Naive B cell (primary cell): ENCODE data around the gene ATP5PD. TPM values are rescaled to one million over a fixed set of nuclear protein-coding genes. Genes with fewer than 3 reads are reported as not detected.
"Not testable (repeated sequence)": the region's sequence is repeated elsewhere in the genome, so short reads cannot be mapped to it uniquely, and the experiment has no call there.

Experiments
- ATAC-seq, 2 donors: fragments of 150-1000 bp; cut with Tn5 transposase; 2 replicates each; pipeline ENCODE4 v1.10.0; 2021; ENCODE audit warnings: low read depth in 2 of 2, mild to moderate bottlenecking in 2 of 2, moderate library complexity in 2 of 2
- DNase-seq: peaks from one replicate; pipeline ENCODE4 v3.0.0; 2022
- H3K27ac Mint-ChIP-seq, 6 donors: one replicate each; pipeline ENCODE4 v1.8.0; 2020 to 2022; ENCODE audit warnings: mild to moderate bottlenecking in 6 of 6, mixed read lengths in 6 of 6, moderate library complexity in 5 of 6, inconsistent platforms in 2 of 6
- H3K27me3 Mint-ChIP-seq, 3 donors: one replicate each; pipeline ENCODE4 v1.8.0; 2021 to 2022; ENCODE audit warnings: mixed read lengths in 3 of 3, mild to moderate bottlenecking in 1 of 3
- H3K36me3 Mint-ChIP-seq, 2 donors: one replicate each; pipeline ENCODE4 v1.8.0; 2020 to 2022; ENCODE audit warnings: mixed read lengths in 2 of 2, inconsistent platforms in 1 of 2, mild to moderate bottlenecking in 1 of 2
- H3K4me1 Mint-ChIP-seq, 3 donors: one replicate each; pipeline ENCODE4 v1.8.0; 2020 to 2022; ENCODE audit warnings: mixed read lengths in 3 of 3, inconsistent platforms in 1 of 3, mild to moderate bottlenecking in 1 of 3, moderate library complexity in 1 of 3
- H3K4me3 Mint-ChIP-seq, 8 donors: one replicate each; pipeline ENCODE4 v1.8.0; 2020 to 2022; ENCODE audit warnings: mild to moderate bottlenecking in 8 of 8, mixed read lengths in 8 of 8, moderate library complexity in 8 of 8, inconsistent platforms in 2 of 8
- H3K9me3 Mint-ChIP-seq, 7 donors: one replicate each; pipeline ENCODE4 v1.8.0; 2020 to 2022; ENCODE audit warnings: mixed read lengths in 7 of 7, mild to moderate bottlenecking in 5 of 7, inconsistent platforms in 2 of 7, moderate library complexity in 1 of 7
- polyA plus RNA-seq, 6 donors: library from polyadenylated mRNA; unstranded; fragments of 300-500 nt; fragmentation: Illumina TruSeq; gene quantifications; one replicate each; pipeline ENCODE4 v1.2.3, GENCODE V29; 2021; ENCODE audit warnings: low read depth in 6 of 6

ATP5PD gene
- polyA plus RNA-seq, 6 donors from 2014 or later, result 191 to 306 (median 269) TPM

DNA sequence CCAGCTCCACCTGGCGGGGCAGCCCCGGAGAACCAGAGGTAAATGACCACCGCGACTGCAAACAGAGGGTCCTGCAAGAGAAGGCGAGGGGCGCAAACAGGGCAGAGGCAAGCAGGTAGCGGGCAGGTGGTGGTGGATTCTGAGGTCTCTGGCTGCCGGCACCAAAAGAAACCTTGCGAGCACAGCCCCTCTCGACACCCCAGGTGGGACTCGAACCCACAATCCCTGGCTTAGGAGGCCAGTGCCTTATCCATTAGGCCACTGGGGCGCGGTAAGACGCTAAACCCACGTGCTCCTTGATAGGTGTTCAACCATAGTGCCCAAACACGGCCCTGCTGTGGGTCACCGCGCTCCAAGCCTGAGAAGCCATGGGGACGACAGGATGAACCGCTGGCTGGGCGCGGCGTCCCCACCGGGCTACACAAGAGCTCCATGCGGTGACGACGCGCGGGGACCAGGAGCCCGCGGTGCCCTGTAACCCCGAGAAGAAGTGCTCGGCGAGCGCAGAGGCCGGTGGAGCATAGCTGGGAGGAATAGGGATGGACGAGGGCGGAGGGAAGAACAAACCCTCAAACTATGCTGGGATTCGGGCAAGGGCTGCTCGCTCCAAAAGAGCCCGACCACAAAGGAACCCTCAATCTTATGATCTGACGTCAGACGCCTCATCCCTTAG lies 12.4 kb downstream of the ATP5PD start:
- peak; percentile 56 to 65 for ATAC-seq
- H3K27me3 Mint-ChIP-seq, result peaks cover 0 to 5% (median 3%) of the 10 kb centered on the region in 3 donors
- H3K4me1 Mint-ChIP-seq, result peaks cover 35 to 39% (median 36%) of the 10 kb centered on the region in 3 donors

DNA sequence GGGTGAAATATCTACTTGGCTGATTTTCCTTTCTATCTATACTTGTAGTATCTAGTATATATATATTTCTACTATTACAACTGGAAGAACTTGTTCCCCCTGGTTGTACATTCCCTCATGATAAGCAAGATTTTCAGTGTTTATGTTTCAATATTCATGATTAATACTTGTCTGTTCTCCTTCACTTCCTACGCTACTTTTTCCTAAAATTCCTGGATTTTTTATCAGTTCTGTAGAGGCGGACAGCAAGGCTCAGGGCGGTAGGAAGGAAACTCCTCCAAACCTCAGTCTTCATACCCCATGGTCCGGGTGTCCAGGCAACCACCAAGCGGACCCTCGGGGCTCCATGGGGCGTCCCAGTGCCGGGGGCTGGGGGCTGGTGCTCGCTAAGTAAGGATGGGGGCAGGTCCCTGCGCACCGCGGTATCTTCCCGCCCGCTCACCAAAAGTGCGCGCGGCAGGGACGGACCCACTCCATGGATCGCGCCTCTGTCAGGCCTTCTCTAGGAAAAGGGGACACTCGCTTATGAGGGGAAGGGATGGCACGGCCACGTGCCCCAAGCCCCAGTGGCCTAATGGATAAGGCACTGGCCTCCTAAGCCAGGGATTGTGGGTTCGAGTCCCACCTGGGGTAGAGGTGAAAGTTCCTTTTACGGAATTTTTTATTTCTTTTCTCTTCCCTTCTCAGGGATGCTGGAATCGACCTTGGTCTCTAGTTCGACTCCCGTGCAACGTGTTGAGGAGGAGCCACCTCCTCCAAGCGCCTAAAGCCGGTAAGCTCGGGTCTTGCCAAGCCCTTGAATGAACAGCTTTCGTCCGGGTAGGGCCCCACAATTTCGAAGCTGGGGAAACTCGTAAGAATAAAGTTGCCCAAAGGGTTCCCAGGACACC lies 13.2 kb downstream of the ATP5PD start:
- DNase-seq, result peak; percentile 79
- ATAC-seq, result peak; percentile 43 to 44
- Mint-ChIP-seq H3K36me3 (peaks cover 0 to 3% of the 10 kb centered on the region in 2 donors), H3K27ac (peak overlapping the region; percentile 93 to 100 (median 98)), H3K4me3 (peak overlapping the region; percentile 90 to 99 (median 96)), H3K9me3 (peaks cover 0 to 9% (median 3%) of the 10 kb centered on the region in 7 donors), H3K4me1 (peaks cover 35 to 39% (median 36%) of the 10 kb centered on the region in 3 donors), H3K27me3 (peaks cover 0 to 5% (median 3%) of the 10 kb centered on the region in 3 donors)

More for the DNA sequence above, 12.4 kb downstream of the ATP5PD start:
- Mint-ChIP-seq H3K36me3 (peaks cover under 1 to 7% of the 10 kb centered on the region in 2 donors), H3K9me3 (peaks cover 0 to 9% (median 3%) of the 10 kb centered on the region in 7 donors), H3K4me3 (peak overlapping the region; percentile 90 to 99 (median 96)), H3K27ac (peak overlapping the region; percentile 93 to 100 (median 98))
- DNase-seq, result peak; percentile 68

DNA sequence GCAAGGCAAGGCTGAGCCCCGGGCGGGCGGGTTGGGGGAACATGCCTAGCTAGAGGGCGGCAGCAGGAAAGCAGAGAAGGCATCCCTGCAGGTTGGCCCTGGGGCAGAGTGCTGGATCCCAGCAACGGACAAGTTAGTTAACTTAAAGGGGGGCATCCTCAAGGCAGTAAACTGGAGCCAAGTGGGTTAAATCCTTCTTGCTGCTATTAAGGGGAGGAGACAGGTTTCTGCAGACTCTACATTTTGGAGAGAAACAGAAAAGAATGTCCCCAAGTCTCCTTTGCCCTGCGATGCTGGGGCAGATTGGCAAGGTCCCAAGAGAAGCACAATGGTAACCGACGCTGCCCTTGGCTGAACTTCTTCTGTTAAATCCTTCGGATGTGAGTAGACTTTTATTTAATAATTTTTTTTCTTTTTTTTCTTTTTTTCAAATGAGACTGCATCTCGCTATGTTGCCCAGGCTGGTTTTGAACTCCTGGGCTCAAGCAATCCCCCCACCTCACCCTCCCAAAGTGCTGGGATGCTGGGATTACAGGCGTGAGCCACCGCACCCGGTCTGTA lies 14.0 kb downstream of the ATP5PD start:
- Mint-ChIP-seq H3K4me3 (peak overlapping the region; percentile 90 to 99 (median 95)), H3K4me1 (peaks cover 35 to 39% (median 36%) of the 10 kb centered on the region in 3 donors), H3K27ac (peak overlapping the region in 4 of 6 donors; percentile 85 to 100 (median 98)), H3K27me3 (peaks cover 0 to 5% (median 3%) of the 10 kb centered on the region in 3 donors), H3K9me3 (peaks cover 0 to 9% (median 3%) of the 10 kb centered on the region in 7 donors), H3K36me3 (no peaks in the 10 kb centered on the region)
- DNase-seq (no peak), ATAC-seq (peak in 1 of 2 donors; percentile 13)

DNA sequence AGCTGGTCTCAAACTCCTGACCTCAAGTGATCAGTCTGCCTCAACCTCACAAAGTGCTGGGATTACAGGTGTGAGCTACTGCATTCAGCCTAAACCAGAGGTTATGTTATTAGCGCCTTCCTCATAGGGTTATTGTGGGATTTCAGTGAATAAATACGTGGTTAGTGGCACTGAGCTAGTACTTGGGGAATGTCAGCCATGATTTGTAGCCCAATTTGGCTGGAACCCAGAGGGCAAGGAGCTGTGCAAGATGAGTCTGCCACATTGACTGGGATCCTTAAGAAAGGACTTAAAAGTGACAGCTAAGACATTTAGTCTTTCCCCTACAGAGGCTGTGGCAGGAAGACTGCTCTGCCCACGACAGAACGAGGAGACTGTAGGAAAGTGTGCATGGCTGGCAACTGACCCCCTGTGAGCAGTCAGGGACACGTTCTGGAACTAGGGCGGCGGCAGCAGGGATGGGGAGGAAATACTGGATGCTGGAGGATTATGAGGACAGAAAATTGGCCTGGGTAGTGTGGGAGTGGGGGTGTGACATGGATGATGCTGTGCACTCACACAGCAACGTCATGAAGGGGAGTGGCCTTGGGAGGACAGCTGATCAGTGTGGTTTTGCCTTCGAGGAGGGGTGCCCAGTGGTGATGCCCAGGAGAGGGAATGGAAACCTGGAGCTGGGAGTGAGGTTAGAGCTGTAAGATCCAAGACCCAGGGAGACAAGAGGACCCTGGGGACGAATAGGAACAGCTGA lies 14.6 kb downstream of the ATP5PD start:
- H3K4me1 Mint-ChIP-seq, result peaks cover 35 to 39% (median 36%) of the 10 kb centered on the region in 3 donors
- H3K27ac Mint-ChIP-seq, result peak overlapping the region; percentile 78 to 100 (median 80)
- DNase-seq, result peak; percentile 52
- peaks cover 0 to 12% (median 3%) of the 10 kb centered on the region in 7 donors for H3K9me3 Mint-ChIP-seq
- no peaks in the 10 kb centered on the region for H3K36me3 Mint-ChIP-seq
- peak; percentile 51 to 52 for ATAC-seq
- peak overlapping the region; percentile 85 to 99 (median 95) for H3K4me3 Mint-ChIP-seq
- H3K27me3 Mint-ChIP-seq, result peaks cover 0 to 5% (median 3%) of the 10 kb centered on the region in 3 donors

DNA sequence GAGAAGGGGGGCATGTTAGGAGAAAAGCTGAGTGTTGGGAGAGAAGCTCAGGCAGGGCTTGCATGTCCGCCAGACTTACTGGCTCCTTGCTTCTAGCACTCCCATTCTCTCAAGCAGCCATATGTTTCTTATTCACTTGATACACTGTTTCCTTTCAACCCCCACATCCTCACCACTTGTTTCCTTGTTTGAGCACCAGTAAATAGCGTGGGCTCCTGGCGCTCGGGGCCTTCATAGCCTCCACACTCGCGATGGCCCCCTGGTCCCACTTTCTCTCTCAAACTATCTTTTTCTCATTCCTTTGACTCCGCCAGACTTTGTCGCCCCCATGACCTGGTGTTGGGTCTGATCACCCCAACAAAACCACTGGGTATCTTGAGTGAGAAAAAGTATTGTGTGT lies 16.6 kb downstream of the ATP5PD start:
- no peaks in the 10 kb centered on the region for H3K36me3 Mint-ChIP-seq
- H3K27ac Mint-ChIP-seq, result no peak overlapping the region
- H3K9me3 Mint-ChIP-seq, result peaks cover 0 to 22% (median 8%) of the 10 kb centered on the region in 7 donors
- no peak for ATAC-seq
- no peak for DNase-seq
- peaks cover 31 to 38% (median 37%) of the 10 kb centered on the region in 3 donors for H3K4me1 Mint-ChIP-seq
- H3K4me3 Mint-ChIP-seq, result peak overlapping the region in 1 of 8 donors; percentile 28
- peaks cover 0 to 5% (median 3%) of the 10 kb centered on the region in 3 donors for H3K27me3 Mint-ChIP-seq

DNA sequence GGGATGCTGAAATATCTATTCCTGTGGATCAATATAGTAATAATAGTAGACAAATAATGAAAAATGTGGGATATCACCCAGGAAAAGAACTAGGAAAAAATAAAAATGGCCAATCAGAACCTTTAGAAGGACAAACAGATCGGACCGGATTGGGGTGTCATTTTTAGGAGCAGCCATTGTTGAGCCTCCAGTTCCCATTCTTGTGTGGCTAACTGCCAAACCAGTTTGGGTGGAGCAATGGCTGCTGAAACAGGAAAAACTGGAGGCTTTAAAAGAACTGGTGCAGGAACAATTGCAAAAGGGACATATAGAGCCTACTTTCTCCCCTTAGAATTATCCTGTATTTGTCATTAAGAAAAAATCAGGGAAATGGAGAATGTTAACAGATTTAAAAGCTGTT lies 20.1 kb downstream of the ATP5PD start:
- not testable (repeated sequence) for H3K27me3 Mint-ChIP-seq, H3K4me1 Mint-ChIP-seq, H3K27ac Mint-ChIP-seq, DNase-seq, ATAC-seq, H3K4me3 Mint-ChIP-seq
- H3K36me3 Mint-ChIP-seq, result peaks cover 4 to 12% of the 10 kb centered on the region in 2 donors
- peaks cover 0 to 22% (median 8%) of the 10 kb centered on the region in 7 donors for H3K9me3 Mint-ChIP-seq

DNA sequence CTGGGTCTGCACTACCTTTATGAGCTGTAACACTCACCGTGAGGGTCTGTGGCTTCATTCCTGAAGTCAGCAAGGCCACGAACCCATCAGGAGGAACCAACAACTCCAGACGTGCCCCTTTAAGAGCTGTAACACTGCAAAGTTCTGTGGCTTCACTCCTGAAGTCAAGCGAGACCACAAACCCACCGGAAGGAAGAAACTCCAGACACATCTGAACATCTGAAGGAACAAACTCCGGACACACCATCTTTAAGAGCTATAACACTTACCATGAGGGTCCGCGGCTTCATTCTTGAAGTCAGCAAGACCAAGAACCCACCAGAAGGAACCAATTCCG lies 21.4 kb downstream of the ATP5PD start:
- H3K27me3 Mint-ChIP-seq, DNase-seq, ATAC-seq, H3K4me1 Mint-ChIP-seq: not testable (repeated sequence)
- H3K4me3 Mint-ChIP-seq, result peak overlapping the region in 2 of 8 donors; percentile 6 to 63
- peaks cover 0 to 19% (median 7%) of the 10 kb centered on the region in 7 donors for H3K9me3 Mint-ChIP-seq
- peak overlapping the region in 1 of 6 donors; percentile 72 for H3K27ac Mint-ChIP-seq
- H3K36me3 Mint-ChIP-seq, result peaks cover 14 to 15% of the 10 kb centered on the region in 2 donors

DNA sequence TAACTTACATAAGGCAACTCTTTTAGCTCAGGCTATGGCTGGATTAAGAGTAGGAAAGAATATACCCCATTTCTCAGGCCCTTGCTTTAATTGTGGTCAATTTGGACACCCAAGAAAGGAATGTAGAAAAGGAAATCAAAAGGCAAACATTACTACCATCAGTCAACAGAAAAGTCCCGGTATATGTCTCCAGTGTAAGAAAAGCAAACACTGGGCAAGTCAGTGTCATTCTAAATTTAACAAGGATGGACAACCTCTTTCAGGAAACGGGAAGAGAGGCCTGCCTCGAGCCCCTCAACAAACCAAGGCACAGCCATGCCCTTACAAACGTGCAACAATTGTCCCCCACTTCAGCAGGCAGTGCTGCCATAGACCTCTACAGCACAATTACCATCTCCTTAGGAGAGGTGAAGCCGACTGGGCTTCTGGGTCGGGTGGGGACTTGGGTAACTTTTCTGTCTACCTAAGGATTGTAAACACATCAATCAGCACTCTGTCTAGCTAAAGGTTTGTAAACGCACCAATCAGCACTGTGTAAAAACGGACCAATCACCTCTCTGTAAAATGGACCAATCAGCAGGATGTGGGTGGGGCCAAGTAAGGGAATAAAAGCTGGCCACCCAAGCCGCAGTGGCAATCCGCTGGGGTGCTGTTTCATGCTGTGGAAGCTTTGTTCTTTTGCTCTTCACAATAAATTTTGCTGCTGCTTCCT lies 21.9 kb downstream of the ATP5PD start:
- Mint-ChIP-seq H3K4me1 (peaks cover 0 to 8% (median 6%) of the 10 kb centered on the region in 3 donors), H3K36me3 (peaks cover 15 to 16% of the 10 kb centered on the region in 2 donors), H3K4me3 (peak overlapping the region in 2 of 8 donors; percentile 6 to 63), H3K27ac (no peak overlapping the region), H3K27me3 (no peaks in the 10 kb centered on the region), H3K9me3 (peaks cover 0 to 16% (median 5%) of the 10 kb centered on the region in 7 donors)
- ATAC-seq, result no peak
- no peak for DNase-seq

DNA sequence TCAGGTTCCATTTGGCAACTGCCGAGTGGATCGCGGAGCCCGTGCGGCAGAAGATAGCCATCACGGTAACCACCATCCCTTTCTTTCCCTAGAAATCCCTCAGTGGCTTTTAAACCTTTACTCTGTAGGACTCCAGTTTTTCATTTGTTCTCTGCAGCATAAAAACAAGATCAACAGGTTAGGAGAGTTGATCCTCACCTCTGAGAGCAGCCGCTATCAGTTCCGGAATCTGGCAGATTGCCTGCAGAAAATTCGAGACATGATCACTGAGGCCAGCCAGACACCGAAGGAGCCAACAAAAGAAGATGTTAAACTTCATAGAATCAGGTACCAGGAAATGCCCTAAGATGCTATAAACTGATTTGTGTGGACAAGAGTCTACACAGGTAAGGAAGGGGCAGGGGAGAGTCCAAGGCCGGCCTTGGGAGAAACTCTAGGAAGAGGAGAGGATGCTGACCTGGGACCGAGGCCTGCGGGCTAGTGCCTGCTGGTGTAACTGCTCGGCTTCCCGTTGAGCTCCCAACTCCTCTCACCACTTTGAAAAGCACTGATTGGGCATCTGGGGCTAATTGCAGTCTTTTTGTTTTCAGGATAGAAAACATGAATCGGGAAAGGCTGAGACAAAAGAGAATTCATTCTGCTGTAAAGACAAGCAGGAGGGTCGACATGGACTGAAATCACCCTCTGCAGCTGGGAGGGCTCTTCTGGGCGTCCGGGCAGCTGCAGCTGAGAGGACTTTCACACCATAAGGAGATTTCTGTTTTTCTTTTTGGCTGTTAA lies 26.2 kb downstream of the ATP5PD start:
- Mint-ChIP-seq H3K27ac (peak overlapping the region in 2 of 6 donors; percentile 15 to 38), H3K27me3 (no peaks in the 10 kb centered on the region), H3K36me3 (peaks cover 27 to 29% of the 10 kb centered on the region in 2 donors), H3K4me1 (peaks cover 4 to 13% (median 11%) of the 10 kb centered on the region in 3 donors), H3K9me3 (no peaks in the 10 kb centered on the region), H3K4me3 (no peak overlapping the region)
- no peak for DNase-seq
- ATAC-seq, result no peak

DNA sequence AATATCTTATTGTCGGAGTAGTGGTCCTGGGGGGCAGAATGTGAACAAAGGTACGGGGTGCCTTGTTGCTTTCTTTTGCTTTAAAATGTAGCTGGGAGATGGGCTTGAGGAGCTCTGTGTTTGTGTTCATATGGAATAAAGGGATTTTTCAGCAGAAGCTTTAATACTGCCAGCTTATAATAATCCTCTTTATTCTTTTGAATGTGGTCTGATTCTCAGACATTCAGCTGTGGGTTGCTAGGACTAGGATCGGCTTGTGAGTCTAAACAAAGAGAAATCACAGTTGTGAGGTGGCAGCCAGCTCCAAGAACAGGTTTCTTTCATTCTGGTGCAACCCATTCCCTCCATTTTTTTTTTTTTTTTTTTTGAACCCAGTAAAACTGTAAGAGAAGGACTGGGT lies 27.1 kb downstream of the ATP5PD start:
- Mint-ChIP-seq H3K27me3 (no peaks in the 10 kb centered on the region), H3K4me3 (no peak overlapping the region), H3K4me1 (peaks cover 7 to 11% (median 10%) of the 10 kb centered on the region in 3 donors), H3K9me3 (no peaks in the 10 kb centered on the region), H3K27ac (no peak overlapping the region), H3K36me3 (peaks cover 29% of the 10 kb centered on the region in 2 donors)
- DNase-seq (no peak), ATAC-seq (no peak)

DNA sequence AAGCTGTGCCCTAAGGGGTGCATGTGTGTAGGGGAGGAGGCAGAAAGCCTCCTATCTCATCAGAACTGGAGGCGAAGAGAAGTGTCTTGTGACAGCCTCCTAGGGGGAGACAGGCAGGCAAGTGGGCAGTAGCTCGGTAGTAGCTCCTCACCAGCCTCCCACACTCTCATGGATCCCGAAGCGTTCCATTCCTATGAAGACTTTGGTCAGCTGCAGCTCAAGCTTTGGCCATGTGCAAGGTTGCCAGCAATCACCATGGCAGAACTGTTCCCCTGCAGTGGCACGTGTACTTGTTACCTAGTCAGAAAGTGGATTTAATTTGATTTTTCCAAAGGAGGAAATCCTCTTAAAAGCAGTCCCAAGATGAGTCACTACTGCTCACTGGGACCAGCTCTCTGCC lies 27.6 kb downstream of the ATP5PD start:
- no peak for ATAC-seq
- Mint-ChIP-seq H3K4me1 (peaks cover 7 to 11% (median 10%) of the 10 kb centered on the region in 3 donors), H3K36me3 (peaks cover 29 to 30% of the 10 kb centered on the region in 2 donors), H3K9me3 (no peaks in the 10 kb centered on the region), H3K4me3 (no peak overlapping the region), H3K27me3 (no peaks in the 10 kb centered on the region), H3K27ac (no peak overlapping the region)
- DNase-seq, result no peak
